ENCODE measurements around the gene MFSD6L.

DNA sequence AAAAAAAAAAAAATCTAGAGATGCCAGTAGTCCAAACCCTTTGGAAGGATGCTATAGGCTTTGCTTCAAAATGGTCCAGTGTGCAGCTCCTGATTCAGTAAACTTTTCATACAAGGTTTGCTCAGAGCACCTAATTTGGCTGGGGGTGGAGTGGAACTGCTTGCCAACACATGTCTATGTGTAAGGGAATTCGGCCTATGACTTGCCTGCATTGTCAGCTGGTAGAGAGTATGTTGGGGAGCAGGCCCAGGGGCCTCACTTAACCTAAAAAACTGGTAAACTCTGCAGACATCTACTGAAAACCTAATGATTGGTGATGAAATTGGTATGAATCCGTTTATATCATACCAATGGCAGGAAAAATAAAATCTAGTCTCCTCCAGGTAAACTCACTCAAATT is 1.5 kb upstream of the MFSD6L start:
- TF ChIP-seq, protein P1, sequence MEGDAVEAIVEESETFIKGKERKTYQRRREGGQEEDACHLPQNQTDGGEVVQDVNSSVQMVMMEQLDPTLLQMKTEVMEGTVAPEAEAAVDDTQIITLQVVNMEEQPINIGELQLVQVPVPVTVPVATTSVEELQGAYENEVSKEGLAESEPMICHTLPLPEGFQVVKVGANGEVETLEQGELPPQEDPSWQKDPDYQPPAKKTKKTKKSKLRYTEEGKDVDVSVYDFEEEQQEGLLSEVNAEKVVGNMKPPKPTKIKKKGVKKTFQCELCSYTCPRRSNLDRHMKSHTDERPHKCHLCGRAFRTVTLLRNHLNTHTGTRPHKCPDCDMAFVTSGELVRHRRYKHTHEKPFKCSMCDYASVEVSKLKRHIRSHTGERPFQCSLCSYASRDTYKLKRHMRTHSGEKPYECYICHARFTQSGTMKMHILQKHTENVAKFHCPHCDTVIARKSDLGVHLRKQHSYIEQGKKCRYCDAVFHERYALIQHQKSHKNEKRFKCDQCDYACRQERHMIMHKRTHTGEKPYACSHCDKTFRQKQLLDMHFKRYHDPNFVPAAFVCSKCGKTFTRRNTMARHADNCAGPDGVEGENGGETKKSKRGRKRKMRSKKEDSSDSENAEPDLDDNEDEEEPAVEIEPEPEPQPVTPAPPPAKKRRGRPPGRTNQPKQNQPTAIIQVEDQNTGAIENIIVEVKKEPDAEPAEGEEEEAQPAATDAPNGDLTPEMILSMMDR (IDR thresholded peaks at IDR 0.05; ENCODE audit: borderline replicate concordance, extremely low read depth, low read length, poor library complexity, severe bottlenecking): no peak
- TF ChIP-seq EZH2 (IDR thresholded peaks at IDR 0.05; ENCODE audit: borderline replicate concordance, low read depth, low read length, severe bottlenecking): no peak
